Measurements from ENCODE around the gene BARD1. TPM values are rescaled to one million over a fixed set of nuclear protein-coding genes. Genes with fewer than 3 reads are reported as not detected.

Gene BARD1
- total RNA-seq, 6 experiments from 2014 or later = 9.7 to 21.2 (median 15.1) TPM

DNA sequence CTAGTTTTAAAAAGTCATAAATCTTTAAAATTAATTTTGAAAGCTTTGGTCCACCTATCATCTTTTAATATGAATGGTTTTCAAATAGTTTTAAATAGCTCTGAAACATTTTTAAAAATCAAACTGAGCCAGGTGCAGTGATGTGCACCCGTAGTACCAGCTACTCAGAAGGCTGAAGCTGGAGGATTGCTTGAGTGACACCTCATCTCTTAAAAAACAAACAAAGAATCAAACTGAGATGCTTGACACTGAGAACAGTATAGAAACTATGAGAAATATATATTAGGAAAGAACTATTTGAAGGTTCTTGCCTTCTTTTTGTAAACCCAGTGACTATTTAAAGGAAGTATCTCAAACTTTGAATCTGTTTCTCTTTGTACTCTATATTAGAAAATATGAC lies 67.4 kb downstream of the BARD1 start:
- Mint-ChIP-seq H3K4me1 (ENCODE audit: low read depth) (peaks cover 9% of the 10 kb centered on the region), H3K36me3 (ENCODE audit: low read depth) (peaks cover 21% of the 10 kb centered on the region)

DNA sequence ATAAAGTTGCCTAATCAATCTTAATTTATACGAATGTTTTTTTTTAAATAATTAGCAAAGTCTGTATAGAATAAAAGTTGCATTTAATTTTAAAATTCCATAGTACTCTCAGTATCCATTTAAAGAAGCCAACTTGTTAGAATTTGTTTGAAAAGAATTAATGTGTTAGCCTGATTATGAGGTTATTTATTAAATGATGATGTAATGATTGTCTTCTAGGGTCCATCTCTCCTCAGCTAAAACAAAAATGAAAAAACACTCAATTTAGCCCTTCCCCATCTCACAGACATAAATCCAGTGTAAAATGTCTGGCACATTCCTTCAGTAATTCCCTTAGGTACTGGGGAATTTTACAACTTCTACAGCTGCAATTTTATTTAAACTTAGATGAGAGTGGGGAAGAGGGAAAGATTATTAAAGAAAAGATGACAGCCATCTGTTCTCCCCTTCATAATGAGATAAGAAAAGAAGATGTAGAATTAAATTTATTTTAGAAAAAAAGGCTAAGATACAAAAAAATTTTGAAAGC lies 68.6 kb downstream of the BARD1 start:
- no peaks in the 10 kb centered on the region for H3K27me3 Mint-ChIP-seq (ENCODE audit: insufficient read depth)
- H3K4me3 Mint-ChIP-seq = no peak overlapping the region
- peaks cover under 1% of the 10 kb centered on the region; the same call in 1 of the 2 replicates for H3K4me1 Mint-ChIP-seq (ENCODE audit: low read depth)
- TF ChIP-seq, protein P1, sequence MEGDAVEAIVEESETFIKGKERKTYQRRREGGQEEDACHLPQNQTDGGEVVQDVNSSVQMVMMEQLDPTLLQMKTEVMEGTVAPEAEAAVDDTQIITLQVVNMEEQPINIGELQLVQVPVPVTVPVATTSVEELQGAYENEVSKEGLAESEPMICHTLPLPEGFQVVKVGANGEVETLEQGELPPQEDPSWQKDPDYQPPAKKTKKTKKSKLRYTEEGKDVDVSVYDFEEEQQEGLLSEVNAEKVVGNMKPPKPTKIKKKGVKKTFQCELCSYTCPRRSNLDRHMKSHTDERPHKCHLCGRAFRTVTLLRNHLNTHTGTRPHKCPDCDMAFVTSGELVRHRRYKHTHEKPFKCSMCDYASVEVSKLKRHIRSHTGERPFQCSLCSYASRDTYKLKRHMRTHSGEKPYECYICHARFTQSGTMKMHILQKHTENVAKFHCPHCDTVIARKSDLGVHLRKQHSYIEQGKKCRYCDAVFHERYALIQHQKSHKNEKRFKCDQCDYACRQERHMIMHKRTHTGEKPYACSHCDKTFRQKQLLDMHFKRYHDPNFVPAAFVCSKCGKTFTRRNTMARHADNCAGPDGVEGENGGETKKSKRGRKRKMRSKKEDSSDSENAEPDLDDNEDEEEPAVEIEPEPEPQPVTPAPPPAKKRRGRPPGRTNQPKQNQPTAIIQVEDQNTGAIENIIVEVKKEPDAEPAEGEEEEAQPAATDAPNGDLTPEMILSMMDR (IDR thresholded peaks at IDR 0.05) = no peak
- no peak overlapping the region for H3K27ac Mint-ChIP-seq
- no peaks in the 10 kb centered on the region for H3K9me3 Mint-ChIP-seq
- H3K36me3 Mint-ChIP-seq (ENCODE audit: low read depth) = peaks cover 21% of the 10 kb centered on the region
- no peak for DNase-seq

More for the DNA sequence above, 67.4 kb downstream of the BARD1 start:
- Mint-ChIP-seq H3K9me3 (no peaks in the 10 kb centered on the region), H3K4me3 (no peak overlapping the region), H3K27me3 (ENCODE audit: insufficient read depth) (no peaks in the 10 kb centered on the region), H3K27ac (no peak overlapping the region)
- TF ChIP-seq, protein P1 (IDR thresholded peaks at IDR 0.05) = no peak
- DNase-seq = no peak

DNA sequence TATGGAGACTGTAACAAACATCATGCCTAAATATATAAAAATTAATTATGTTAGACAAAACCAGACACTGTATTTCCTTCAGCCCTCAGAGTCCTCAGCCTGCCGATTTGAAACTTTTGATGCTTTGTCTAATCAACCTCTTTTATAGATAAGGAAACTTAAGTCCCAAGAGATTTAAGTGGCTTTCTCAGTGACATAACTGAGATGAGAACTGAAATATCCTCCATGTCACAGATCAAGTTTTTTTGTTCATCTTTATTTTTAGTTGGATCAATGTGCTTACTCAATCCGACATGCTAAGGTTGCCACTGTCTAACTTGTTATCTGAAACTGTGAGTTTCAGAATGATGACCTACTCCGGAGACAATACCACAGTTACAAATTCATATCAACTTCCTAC lies 72.3 kb downstream of the BARD1 start:
- TF ChIP-seq, protein P1 (IDR thresholded peaks at IDR 0.05) = no peak
- H3K4me1 Mint-ChIP-seq (ENCODE audit: low read depth) = no peaks in the 10 kb centered on the region
- DNase-seq = no peak
- peaks cover 6% of the 10 kb centered on the region; the same call in 1 of the 2 replicates for H3K36me3 Mint-ChIP-seq (ENCODE audit: low read depth)
- H3K4me3 Mint-ChIP-seq = no peak overlapping the region
- no peaks in the 10 kb centered on the region for H3K9me3 Mint-ChIP-seq
- no peaks in the 10 kb centered on the region for H3K27me3 Mint-ChIP-seq (ENCODE audit: insufficient read depth)
- no peak overlapping the region for H3K27ac Mint-ChIP-seq

DNA sequence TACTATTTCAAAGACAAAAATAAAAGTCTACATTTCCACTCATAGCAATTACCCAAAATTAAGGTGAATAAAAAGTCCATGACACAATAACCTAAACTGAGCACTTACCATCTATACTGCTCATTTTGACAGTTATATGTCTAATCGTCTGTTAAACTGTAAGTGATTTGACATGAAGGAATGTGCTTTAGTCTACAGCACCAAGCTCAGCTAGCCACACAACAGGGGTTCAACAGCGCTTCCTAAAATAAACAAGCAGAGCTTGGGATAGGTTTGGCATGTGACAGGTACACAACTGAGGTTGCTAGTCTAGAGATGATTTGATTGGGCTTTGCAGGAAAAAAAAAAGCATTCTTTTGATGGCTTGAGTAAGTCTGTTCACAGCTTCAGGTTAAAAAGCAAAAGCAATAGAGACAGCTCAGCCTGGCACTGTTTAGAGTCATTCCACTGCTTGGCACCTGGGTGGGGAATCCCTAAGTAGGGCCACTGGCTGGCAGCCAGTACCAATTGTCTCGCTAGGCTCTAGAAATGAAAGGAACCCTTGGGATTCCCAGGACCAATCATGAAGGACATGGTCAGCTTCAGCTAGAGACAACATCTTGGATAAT lies 78.6 kb downstream of the BARD1 start:
- TF ChIP-seq, protein P1 (IDR thresholded peaks at IDR 0.05) = no peak
- Mint-ChIP-seq H3K36me3 (ENCODE audit: low read depth) (peaks cover 8% of the 10 kb centered on the region), H3K27me3 (ENCODE audit: insufficient read depth) (no peaks in the 10 kb centered on the region), H3K4me3 (no peak overlapping the region), H3K4me1 (ENCODE audit: low read depth) (no peaks in the 10 kb centered on the region), H3K27ac (no peak overlapping the region), H3K9me3 (no peaks in the 10 kb centered on the region)
- no peak for DNase-seq

DNA sequence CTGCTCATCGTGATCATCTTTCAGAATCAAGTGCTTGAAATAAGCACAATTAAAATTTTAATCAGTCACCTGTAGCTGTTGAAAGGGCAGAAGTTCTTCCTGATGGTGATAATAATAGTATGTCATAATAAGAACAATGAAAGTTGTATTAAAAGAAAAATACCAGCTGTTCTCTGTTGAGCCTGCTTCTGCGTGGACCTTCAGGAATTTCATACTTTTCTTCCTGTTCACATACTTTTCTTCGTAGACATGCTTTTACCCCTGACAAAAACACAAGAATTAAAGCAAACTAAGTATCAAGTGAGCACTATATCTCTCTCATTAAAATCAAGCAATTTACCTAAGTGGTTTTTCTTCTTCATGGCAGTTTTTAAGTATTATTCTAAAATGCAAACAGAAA lies 79.2 kb downstream of the BARD1 start:
- H3K4me3 Mint-ChIP-seq = no peak overlapping the region
- TF ChIP-seq, protein P1 (IDR thresholded peaks at IDR 0.05) = no peak
- no peaks in the 10 kb centered on the region for H3K9me3 Mint-ChIP-seq
- no peak for DNase-seq
- no peaks in the 10 kb centered on the region for H3K27me3 Mint-ChIP-seq (ENCODE audit: insufficient read depth)
- H3K4me1 Mint-ChIP-seq (ENCODE audit: low read depth) = no peaks in the 10 kb centered on the region
- H3K27ac Mint-ChIP-seq = no peak overlapping the region
- H3K36me3 Mint-ChIP-seq (ENCODE audit: low read depth) = peaks cover 8% of the 10 kb centered on the region

All from HFFc6 (cell line).